DND-41 (cell line): ENCODE data around the gene SLC25A21.

Source experiments
- CTCF ChIP-seq: IDR thresholded peaks from 2 replicates; pipeline ENCODE4 v1.5.1; 2012; ENCODE audit warnings: borderline replicate concordance, low read length, moderate library complexity, mild to moderate bottlenecking; ENCODE audit not compliant: poor library complexity, severe bottlenecking; ENCODE audit errors: extremely low read depth
- EZH2 ChIP-seq: IDR thresholded peaks from 3 replicates; pipeline ENCODE4 v1.6.1; 2012; ENCODE audit warnings: borderline replicate concordance, low read depth, mild to moderate bottlenecking, moderate library complexity, low read length, inconsistent platforms; ENCODE audit not compliant: severe bottlenecking

- no peak for TF ChIP-seq EZH2
- TF ChIP-seq CTCF: no peak
These were observed 303.3 kb downstream of the SLC25A21 start for GRCh38 chr14:36869125-36869524.
